HT-29 (cell line): ENCODE measurements around the gene SLC17A9. TPM values are rescaled to one million over a fixed set of nuclear protein-coding genes. Genes with fewer than 3 reads are reported as not detected.
"Not testable (repeated sequence)": the region's sequence is repeated elsewhere in the genome, so short reads cannot be mapped to it uniquely, and the experiment has no call there.

Source experiments
- DNase-seq: peaks from one replicate; pipeline ENCODE4 v3.0.0-alpha.2; 2015; ENCODE audit warnings: low spot score
- total RNA-seq: library from RNA; depleted of rRNA; stranded (reverse); fragments of >200 nt; shearing (Covaris generic); gene quantifications from 2 replicates; pipeline ENCODE4 v1.2.3, GENCODE V29; 2014

Gene SLC17A9
- total RNA-seq, 1 experiment from 2014 or later, result 127 TPM

- DNase-seq, result no peak
Measured at GRCh38 chr20:62956387-62957135, 4.1 kb downstream of the SLC17A9 start.

GRCh38 chr20:62957136-62958117 is 4.9 kb downstream of the SLC17A9 start:
- DNase-seq, result no peak

- no peak for DNase-seq
Measured at GRCh38 chr20:62958388-62959100, 6.0 kb downstream of the SLC17A9 start.

- DNase-seq, result no peak
Measured at GRCh38 chr20:62959101-62959971, 6.8 kb downstream of the SLC17A9 start.

GRCh38 chr20:62959998-62960436 is 7.5 kb downstream of the SLC17A9 start:
- DNase-seq, result no peak

GRCh38 chr20:62960446-62961309 is 8.2 kb downstream of the SLC17A9 start:
- not testable (repeated sequence) for DNase-seq

GRCh38 chr20:62961310-62961783 is 8.8 kb downstream of the SLC17A9 start:
- DNase-seq, result no peak

- no peak for DNase-seq
Measured at GRCh38 chr20:62961799-62962198, 9.3 kb downstream of the SLC17A9 start.

GRCh38 chr20:62962221-62962879 is 9.8 kb downstream of the SLC17A9 start:
- DNase-seq, result no peak

- DNase-seq, result no peak
Measured at GRCh38 chr20:62962891-62963613, 10.5 kb downstream of the SLC17A9 start.

- no peak for DNase-seq
Measured at GRCh38 chr20:62963614-62964397, 11.3 kb downstream of the SLC17A9 start.

- no peak for DNase-seq
Measured at GRCh38 chr20:62964700-62965099, 12.2 kb downstream of the SLC17A9 start.

GRCh38 chr20:62965363-62965771 is 12.9 kb downstream of the SLC17A9 start:
- no peak for DNase-seq

- no peak for DNase-seq
Measured at GRCh38 chr20:62966212-62967148, 14.0 kb downstream of the SLC17A9 start.

- no peak for DNase-seq
Measured at GRCh38 chr20:62967149-62967501, 14.6 kb downstream of the SLC17A9 start.

- DNase-seq, result no peak
Measured at GRCh38 chr20:62967628-62968351, 15.3 kb downstream of the SLC17A9 start.
